GM08714 (cell line): ENCODE measurements around the gene PRM3.
"Not testable (repeated sequence)": the region's sequence is repeated elsewhere in the genome, so short reads cannot be mapped to it uniquely, and the experiment has no call there.

Experiments used
- H3K4me3 ChIP-seq: fragments of 200-500 bp; sonication (Bioruptor generic); 2 replicates; pipeline ENCODE4 v1.5.1; 2014; ENCODE audit warnings: mild to moderate bottlenecking, low read length, inconsistent platforms
- ZNF274 ChIP-seq: IDR thresholded peaks from 2 replicates; pipeline ENCODE4 v1.6.1; 2012; ENCODE audit warnings: mild to moderate bottlenecking, low read depth, low read length

The PRM3 gene

DNA sequence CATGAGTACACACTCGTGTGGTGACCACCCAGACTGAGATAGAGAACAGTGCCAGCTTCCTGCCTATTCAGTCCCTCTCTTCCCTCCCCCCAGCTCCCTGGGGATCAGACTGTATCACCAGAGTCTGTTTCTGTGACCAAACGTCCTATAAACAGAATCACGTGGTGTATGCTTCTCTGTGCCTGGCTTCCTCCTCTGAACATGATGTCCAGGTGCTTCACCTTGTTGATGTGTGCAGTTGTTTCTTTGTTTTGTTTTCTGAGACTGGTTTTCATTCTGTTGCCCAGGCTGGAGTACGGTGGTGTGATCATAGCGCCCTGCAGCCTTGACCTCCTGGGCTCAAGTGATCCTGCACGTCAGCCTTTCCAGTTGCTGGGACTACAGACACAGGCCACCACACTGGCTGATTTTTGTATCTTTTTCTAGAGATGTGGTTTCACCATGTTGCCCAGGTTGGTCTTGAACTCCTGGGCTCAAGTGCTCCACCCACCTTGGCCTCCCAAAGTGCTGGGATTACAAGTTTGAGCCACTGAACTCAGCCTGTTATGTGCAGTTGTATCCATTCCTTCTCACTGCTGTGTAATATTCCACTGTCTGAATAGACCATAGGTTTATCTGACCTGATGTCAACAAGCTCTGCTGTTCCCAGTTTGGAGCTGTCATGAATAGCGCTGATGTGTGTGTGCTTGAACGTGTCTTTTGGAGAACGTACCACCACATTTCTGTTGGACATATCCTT lies 36.6 kb upstream of the PRM3 start:
- TF ChIP-seq ZNF274, result no peak
- no peak overlapping the region; the same call in 1 of the 2 replicates for H3K4me3 ChIP-seq

DNA sequence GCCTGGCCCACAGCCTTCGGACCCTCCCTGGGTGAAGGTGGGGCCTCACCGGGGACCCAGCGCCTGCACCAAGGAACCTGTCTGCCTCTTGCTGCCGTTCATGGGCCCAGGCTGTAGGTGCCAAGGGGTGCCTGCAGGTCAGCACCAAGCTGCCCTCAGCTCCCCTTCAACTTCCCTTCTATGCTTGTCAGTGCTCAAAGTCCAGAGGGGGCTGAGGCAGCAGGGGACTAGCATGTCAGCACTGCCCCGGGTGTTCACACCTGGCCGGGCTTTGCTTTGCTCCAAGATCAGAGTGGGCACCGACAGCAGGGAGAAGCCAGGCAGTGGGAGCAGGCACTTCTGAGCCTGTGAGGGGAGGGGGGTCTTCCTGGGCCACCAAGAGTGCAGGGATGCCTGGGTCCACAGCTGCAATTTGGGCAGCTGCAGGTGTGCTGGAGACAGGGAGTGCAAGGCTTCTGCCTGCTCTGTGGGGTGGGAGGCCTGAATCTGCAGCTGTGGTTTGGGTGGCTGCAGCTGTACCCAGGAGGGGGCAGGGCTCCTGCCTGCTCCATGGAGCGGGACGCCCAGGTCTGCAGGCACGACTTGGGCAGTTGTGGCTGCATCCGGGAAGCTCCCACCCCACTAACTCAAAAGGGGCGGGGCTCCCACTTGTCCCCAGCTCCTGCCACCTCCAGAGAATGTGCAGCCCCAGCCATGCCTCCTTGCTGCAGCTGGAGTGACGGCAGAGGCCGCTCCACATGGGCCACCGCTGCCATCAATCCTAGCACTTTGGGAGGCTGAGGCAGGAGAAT lies 35.3 kb upstream of the PRM3 start:
- no peak for TF ChIP-seq ZNF274
- no peak overlapping the region for H3K4me3 ChIP-seq

DNA sequence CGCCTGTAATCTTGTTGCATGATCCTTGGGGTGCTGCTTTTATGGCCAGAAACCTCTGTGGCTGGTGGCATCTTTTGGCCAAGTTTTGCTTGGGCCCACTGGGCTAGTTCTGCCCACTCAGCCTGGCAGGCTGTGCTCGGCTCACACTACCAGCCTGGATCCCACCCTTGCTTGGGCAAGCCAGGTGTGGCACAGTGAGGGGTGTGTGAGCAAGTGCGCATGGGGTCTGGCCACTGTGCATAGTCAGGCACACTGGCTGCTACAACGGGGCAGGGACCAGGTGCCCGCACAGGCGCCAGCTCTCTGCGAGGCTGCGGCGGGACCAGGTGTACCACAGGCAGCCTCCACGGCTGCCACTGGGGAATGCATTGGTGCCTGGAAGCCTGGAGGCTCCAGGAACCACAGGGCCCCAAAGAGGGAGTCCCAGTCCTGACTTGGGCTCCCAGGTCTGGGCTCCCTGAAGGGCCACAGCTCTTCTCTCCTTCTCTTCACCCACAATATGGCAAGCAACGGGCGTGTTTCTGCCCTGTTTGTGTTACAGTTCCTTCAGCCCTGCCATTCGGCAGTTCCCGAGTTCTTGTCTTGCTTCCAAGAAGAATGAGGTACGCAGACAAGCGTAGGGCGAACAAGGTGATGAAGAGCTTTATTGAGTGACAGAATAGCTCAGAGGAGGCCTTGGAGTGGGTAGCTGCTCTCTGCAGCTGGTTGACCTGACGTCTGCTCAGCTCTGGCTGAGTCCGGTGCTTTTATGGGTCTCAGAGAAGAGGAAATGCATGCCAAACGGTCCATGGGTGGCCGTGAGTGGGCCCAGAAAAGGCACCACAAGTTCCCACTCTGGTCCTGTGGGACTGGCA lies 34.4 kb upstream of the PRM3 start:
- TF ChIP-seq ZNF274, result no peak
- no peak overlapping the region for H3K4me3 ChIP-seq

DNA sequence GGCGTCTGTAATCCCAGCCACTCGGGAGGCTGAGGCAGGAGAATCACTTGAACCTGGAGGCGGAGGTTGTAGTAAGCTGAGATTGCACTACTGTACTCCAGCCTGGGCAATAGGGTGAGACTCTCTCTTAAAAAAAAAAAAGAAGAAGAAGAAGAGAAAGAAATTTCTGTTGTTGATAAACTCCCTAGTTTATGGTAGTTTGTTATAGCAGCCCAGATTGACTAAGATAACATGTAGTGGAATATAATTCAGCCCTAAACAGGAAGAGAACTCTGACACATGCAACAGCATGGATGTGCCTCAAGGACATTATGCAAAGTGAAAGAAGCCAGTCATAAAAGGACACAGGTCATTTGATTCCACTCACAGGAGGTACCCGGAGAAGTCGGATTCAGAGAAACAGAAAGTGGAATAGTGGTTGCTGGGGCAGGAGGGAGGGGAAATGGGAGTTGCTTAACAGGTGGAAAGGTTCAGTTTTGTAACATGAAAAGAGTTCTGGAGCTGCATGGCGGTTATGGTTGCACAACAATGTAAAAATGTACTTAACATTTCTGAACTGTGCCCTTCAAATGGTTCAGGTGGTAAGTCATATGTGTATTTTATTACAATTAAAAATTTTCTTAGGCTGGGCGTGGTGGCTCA lies 33.7 kb upstream of the PRM3 start:
- no peak overlapping the region for H3K4me3 ChIP-seq

DNA sequence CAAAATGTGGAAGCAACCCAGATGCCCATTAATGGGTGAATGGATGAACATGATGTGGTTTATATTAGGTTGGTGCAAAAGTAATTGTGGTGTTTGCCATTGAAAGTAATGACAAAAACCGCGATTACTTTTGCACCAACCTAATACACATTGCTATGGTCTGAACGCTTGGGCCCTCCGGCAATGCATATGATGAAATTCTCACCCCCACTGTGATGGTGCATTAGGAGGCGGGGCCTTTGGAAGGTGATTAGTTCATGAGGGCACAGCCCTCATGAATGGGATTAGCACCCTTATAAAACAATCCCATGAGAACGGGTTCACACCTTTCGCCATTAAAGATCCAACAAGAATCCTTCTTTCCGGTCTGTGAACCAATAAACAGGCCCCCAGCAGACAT lies 33.0 kb upstream of the PRM3 start:
- no peak overlapping the region for H3K4me3 ChIP-seq
- TF ChIP-seq ZNF274, result no peak

More for the DNA sequence above, 33.7 kb upstream of the PRM3 start:
- TF ChIP-seq ZNF274, result no peak

DNA sequence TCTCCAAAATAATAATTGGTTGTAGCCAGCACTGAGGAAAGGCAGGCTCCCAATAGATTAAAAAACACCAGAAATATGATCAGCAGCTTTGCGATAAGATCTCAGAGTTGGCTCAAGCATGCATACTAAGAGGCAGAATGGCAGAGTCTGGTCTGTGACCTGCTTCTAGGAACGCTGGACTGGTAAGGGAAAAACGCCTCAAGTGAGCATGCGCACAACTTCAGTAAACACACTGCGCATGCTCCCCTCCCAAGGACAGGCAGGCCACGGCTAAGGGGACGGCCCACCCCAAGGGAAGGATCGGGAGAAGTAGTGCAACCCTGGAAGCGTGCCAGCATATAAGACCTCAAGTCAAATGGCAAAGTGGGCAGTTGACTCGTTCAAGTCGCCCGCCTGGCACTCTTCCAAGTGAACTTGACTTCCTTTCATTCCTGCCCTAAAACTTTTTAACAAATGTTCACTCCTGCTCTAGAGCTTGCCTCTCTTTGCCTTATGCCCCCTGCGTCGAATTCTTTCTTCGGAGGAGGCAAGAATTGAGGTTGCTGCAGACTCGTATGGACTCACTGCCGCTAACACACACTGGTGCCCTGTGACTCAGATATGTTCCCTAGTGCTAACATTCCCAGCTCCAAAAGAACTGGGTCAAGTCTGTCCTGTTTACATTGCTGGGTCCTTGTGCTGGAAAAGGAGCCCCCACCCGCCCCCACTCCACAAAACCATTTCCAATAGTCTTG lies 30.1 kb upstream of the PRM3 start:
- H3K4me3 ChIP-seq, result no peak overlapping the region
- TF ChIP-seq ZNF274, result no peak

DNA sequence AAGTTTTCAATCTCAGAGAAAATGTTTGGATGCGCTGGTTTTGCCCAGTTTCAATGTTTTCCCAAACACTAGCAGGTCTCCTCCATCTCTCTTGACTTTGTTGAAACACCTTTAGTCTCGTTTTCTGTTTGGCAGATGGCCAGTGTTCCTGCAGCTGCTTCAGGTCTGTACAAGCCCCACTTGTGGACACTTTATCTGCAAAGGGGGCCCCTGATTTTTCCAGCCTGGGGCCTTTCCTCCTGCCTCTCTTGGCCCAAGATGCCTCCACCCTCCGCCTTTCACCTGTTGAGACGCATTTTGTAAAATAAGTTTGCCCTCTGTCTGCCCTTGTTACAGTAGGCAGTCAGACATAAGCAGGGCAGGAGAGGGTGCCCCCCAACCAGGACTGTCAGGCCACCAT lies 29.5 kb upstream of the PRM3 start:
- no peak overlapping the region for H3K4me3 ChIP-seq
- TF ChIP-seq ZNF274, result no peak

DNA sequence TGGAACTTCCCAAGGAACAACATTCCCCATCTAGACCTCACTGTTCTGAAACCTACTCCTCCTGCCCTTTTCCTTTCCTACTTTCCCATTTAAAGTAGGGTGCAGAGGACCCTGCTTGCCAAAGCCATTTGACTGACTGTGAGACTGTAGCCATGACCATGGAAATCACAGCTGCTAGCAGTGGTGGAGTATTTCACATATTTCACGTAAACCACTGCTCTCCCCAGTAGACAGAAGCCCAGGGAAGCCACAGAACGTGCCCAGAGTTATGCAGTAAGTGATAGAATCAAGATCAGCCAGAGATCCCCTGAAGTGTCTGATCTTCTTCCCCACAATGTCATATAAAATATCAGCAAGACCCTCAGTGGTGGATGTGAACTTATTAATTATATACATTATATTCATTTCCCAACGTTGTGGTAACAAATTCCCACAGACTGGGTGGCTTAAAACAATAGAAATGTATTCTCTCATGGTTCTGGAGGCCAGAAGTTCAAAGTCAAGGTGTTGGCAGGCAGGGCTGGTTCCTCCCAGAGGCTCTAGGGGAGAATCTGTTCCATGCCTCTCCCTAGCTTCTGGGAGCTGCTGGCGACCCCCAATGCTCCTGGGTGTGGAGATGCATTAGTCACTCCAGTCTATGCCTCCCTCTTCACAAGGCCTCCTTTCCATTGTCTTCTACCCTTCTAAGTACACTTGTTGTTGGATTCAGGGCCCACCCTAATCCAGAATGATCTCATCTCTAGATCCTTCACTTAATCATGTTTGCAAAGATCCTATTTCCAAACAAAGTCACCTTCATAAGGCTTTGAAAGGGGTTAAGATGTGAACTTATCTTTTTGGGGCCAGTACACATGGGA lies 28.4 kb upstream of the PRM3 start:
- no peak for TF ChIP-seq ZNF274
- H3K4me3 ChIP-seq, result no peak overlapping the region

DNA sequence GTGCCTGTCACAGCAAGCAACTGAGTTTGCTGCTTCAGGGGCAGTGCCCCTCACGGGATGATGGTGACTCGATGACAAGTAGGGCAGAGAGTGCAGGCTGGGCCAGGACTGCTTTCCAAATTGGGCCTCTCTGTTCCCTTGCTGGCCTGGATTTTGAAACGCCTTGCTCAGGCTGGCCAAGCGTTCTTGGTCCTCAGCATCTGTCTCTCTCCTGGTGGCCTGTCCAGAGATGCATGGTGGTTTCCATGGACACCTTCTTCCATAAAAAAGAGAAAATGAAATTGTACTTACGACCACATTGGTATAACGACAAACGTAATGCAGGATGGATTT lies 27.1 kb upstream of the PRM3 start:
- TF ChIP-seq ZNF274, result no peak
- no peak overlapping the region for H3K4me3 ChIP-seq

DNA sequence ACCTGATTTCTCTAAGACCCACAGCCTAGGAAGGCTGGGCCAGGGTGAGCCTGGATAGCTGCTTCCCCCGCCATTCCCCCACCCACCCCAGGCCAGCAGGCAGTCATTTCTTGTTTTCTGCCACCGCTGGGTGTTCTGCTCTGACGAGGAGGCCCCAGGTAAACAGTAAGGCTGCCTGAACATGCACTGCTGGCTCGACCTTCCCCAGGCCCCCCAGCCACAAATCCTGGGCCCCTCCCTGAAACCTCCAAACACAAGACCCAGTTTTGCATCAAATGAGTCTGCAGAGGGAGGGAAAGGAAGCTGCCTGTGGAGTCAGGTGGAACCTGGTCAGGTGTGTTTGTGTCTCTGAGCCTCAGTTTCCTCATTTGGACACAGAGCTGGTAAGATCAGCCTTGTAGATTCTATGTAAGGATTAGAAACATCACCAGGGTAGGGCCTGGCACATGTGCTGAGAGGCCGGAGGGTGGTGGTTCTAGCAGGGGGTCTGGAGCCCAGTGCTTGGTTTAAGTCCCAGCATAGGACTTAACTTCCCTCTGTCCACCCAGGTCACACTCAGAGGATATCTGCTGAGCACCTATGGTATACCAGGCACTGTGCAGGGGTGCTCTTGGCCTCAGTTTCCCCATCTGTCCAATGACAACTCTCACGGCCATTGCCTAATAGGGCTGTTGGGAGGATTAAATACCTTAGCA lies 26.6 kb upstream of the PRM3 start:
- no peak for TF ChIP-seq ZNF274
- no peak overlapping the region for H3K4me3 ChIP-seq

DNA sequence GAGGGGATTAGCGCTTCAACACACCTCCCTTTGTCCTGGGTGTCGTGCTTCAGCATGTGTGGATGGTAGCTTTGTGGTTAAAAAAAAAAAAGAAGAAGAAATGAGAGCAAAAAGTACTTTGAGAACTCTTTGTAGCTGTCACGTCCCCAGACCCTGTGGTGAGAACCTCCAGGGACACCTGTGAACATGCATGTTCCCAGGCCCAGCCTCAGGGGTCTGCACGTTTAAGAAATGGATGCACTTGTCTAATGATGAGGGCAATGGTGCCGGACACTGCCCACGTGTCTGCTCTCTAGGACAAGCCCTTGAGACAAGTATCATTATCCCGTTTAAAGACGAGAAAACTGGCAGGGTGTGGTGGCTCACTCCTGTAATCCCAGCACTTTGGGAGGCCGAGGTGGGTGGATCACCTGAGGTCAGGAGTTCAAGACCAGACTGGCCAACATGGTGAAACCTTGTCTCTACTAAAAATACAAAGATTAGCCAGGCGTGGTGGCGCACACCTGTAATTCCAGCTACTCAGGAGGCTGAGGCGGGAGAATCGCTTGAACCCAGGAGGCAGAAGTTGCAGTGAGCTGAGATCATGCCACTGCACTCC lies 25.6 kb upstream of the PRM3 start:
- not testable (repeated sequence) for H3K4me3 ChIP-seq

DNA sequence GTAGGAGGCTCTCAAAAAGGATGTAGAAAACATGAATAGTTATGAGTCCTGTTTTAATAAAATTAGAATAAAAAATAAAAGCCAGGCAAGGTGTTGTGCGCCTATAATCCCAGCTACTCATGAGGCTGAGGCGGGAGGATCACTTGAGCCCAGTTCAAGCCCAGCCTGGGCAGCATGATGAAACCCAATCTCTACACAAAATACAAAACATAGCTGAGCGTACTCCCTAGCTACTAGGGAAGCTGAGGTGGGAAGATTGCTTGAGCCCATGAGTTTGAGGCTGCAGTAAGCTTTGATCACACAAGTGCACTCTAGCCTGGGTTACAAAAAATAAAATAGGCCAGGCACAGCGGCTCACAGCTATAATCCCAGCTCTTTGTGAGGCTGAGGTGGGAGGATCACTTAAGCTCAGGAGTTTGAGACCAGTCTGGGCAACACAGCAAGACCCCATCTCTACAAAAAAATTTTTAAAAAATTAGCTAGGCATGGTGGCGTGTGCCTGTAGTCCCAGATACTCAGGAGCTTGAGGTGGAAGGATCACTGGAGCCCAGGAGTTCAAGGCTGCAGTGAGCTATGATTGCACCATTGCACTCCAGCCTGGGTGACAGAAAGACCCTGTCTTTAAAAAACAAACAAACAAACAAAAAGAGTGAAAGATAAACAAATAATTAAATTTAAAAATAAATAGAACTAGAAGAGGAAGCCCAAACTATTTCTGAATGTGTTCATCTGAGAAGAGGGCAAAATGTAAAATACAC lies 24.9 kb upstream of the PRM3 start:
- H3K4me3 ChIP-seq, result peak overlapping the region; percentile 5; the same call in 1 of the 2 replicates
- TF ChIP-seq ZNF274, result no peak
